GM13976 (cell line): Measurements from ENCODE around the gene RYK.
A peak's percentile ranks its signal among the peaks of the same experiment; 100 is the strongest.

ENCODE experiments used
- DNase-seq: peaks from one replicate; pipeline ENCODE4 v3.0.0; 2012; ENCODE audit warnings: low spot score
- in situ Hi-C: fragments of 300-500 bp; cut with MboI; formaldehyde crosslinking; loops from one replicate; pipeline ENCODE4 v1.12.0; 2022; ENCODE audit warnings: low sequenced_read_pairs, mixed read lengths, inconsistent platforms; ENCODE audit not compliant: unreplicated experiment
- TF ChIP-seq, protein P1 (sequence below): IDR thresholded peaks from 2 replicates; pipeline ENCODE4 v1.5.1; 2012; ENCODE audit warnings: borderline replicate concordance, mild to moderate bottlenecking; ENCODE audit not compliant: insufficient read depth; ENCODE audit errors: extremely low read depth, missing control alignments, control extremely low read depth

Gene RYK

DNA sequence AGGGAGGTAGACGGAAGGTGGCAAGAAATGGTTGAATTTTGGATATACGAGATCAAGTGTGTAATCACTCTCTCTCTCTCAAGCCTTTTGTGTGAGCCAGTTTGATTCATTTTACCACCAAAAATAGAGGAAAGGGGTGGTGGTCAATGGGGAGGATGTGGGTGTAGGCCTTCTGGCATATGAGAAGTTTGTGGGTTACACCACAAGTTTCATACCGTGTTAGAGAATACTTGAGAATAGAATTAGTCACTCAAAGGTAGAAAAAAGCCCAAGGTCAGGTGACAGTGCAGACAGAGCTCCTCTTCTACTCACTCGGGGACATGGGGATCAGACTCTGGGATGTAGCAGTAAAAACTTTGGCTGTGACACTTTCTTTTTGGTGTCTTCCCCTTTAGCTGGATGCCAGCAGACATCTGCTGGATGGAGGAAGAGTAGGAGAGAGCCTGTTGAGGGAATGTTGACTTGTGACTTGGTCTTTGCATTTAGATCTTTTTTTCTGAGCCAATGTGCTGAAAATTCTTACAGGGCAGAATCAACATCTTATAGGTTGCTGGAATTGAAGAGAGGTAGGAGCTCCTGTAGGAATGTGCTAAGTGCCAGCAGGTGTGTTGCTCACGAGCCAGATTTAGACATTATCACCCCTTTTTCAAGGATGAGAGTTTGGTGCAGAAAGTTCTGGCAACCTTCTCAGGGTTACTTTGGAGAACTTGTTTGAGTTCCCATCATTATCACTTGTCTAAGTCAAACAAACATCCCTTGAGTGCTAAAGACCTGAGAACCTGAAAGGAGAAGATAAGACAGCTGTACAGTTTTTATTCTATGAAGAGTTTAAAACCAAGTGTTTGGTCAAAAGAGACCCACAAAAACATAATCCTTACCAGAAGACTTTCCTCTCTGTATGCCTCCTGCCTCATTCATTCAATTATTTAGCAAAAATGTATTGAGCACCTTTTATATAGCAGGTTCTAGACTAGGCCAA is 43.9 kb upstream of the RYK start:
- in situ Hi-C loops: no loop called here
- peak; percentile 71 for DNase-seq
- TF ChIP-seq, protein P1, sequence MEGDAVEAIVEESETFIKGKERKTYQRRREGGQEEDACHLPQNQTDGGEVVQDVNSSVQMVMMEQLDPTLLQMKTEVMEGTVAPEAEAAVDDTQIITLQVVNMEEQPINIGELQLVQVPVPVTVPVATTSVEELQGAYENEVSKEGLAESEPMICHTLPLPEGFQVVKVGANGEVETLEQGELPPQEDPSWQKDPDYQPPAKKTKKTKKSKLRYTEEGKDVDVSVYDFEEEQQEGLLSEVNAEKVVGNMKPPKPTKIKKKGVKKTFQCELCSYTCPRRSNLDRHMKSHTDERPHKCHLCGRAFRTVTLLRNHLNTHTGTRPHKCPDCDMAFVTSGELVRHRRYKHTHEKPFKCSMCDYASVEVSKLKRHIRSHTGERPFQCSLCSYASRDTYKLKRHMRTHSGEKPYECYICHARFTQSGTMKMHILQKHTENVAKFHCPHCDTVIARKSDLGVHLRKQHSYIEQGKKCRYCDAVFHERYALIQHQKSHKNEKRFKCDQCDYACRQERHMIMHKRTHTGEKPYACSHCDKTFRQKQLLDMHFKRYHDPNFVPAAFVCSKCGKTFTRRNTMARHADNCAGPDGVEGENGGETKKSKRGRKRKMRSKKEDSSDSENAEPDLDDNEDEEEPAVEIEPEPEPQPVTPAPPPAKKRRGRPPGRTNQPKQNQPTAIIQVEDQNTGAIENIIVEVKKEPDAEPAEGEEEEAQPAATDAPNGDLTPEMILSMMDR: no peak

DNA sequence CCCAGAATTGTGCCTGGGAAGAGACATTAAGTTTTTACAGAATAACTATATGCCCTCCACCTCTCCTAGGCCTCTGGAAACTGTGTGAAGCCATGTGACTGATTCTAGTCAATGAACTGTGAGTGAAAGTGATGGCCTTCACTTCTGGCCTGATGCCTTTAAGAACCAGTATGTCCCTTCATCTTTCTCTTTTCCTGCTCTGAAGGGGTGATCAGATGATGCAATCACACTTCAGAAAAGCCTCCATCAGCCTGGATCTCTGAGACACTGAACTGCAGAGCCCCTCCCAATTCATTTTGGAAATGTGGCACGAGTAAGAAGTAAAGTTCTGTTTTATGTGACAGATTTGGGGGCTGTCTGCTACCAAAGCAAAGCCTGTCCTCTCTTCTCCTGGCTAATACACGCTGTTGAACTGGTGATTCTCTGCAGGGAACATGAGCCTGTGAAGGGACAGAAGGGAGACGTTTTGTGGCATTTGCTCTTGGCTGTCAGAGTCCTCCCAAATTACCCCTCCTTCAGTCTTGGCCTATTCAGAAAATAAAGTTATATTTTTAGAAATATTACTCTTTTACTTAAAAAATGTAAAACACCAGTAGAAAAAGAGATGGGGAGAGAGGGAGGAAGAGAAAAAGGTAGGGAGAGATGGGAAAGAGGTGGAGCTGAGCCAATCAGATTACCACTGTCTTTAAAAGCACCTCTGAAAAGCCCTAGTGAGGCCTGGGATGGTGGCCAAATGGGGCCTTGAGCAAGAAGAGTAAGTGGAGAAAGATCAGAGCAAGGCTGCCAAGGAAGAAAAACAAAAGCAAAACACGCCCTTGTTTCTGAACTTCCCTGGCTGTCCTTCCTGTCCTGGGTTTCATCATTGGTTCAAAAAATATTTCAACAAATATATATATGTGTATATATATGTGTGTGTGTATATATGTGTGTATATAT is 40.9 kb upstream of the RYK start:
- in situ Hi-C loops: no loop called here
- TF ChIP-seq, protein P1: no peak
- DNase-seq: no peak

DNA sequence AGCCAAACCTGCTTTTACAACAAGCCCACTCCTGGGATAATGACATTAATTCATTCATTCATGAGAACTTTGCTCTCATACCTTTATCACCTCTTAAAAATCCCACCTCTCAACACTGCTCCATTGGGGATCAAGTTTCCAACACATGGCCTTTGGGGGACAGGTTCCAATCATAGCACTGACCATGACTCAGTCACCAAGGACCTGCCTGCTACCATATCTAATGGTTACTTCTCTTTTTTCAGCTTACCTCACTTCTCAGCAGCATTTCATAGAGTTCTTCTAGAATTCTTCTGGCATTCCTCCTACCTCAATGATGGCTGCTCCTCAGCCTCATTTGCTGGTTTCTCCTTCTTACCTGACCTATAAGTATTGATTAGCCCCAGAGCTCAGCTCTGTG is 36.9 kb upstream of the RYK start:
- no peak for DNase-seq
- TF ChIP-seq, protein P1: no peak
- in situ Hi-C loops: no loop called here

DNA sequence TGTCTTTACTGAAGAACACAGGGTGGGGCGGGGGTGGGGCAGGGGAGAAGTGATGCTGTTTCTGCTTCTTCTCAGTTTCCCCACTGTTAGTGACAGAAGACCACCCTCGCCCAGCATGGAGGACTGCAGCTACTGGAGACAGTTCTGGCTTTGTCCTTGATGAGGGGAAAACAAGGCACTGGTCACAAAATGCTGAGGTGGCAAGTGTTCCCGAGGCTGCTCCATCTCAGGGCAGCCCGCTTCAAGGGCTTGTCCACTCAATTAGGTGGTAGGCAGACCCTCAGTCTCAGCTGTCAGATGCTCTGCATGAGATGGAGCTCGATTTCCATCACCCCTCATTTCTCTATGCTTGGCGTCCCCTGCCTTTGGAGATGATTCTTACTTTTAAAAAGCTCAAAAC is 33.8 kb upstream of the RYK start:
- in situ Hi-C loops: no loop called here
- no peak for DNase-seq
- TF ChIP-seq, protein P1: no peak

GRCh38 chr3:134282659-134283047 is 32.0 kb upstream of the RYK start:
- in situ Hi-C loops: no loop called here
- no peak for DNase-seq
- TF ChIP-seq, protein P1: no peak

DNA sequence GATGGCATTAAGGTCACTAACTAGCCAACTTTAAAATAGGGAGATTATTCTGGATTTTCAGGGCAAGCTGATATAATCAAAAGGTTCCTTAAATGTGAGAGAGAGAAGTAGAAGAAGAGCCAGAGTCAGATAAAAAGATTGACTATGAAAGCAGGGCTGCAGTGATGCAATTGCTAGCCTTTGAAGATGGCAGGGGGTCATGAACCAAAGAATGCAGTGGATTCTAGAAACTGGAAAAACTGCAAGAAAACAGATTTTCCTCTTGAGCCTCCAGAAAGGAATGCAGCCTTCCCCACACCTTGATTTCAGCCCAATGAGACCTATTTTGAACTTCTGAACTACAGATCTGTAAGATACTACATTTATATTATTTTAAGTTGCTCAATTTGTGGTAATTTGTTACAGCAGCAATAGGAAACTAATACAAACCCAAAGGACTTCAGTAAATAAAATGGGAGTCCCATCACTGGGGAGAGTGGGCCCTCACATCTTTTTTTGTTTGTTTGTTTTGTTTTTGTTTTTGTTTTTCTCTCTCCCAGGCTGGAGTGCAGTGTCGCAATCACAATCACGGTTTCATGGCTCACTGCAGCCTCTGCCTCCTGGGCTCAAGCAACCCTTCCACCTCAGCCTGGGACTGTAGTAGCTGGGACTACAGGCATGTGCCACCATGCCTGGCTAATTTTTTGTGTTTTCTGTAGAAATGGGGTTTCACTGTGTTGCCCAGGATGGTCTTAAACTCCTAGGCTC is 31.4 kb upstream of the RYK start:
- in situ Hi-C loops: no loop called here
- DNase-seq: no peak
- TF ChIP-seq, protein P1: no peak
